Measurements from ENCODE around the gene IZUMO2.

IZUMO2 gene

GRCh38 chr19:50162988-50163387, at the start of gene IZUMO2:
Gene IZUMO2, minus strand, starts transcription at chr19:50163281. Its CDS starts 87 bp downstream, at chr19:50163194.
- peak within 1 kb of the TSS; percentile 12 for H3K9ac ChIP-seq (ENCODE audit: low read depth, low read length)
- H3K27me3 ChIP-seq (ENCODE audit: control insufficient read depth, insufficient read depth, low read length): no peaks in the 10 kb centered on the region
- H3K36me3 ChIP-seq (ENCODE audit: control insufficient read depth, insufficient read depth, low read length): no peaks in the 10 kb centered on the region
- peak within 1 kb of the TSS; percentile 50 for H3K4me3 ChIP-seq (ENCODE audit: low read depth, low read length)
- H3K9me3 ChIP-seq (ENCODE audit: control insufficient read depth, insufficient read depth, low read length): no peaks in the 10 kb centered on the region
- H3K4me1 ChIP-seq (ENCODE audit: control insufficient read depth, insufficient read depth, low read length): peaks cover 2% of the 10 kb centered on the region

GRCh38 chr19:50210425-50210824, 47.3 kb upstream of the IZUMO2 start:
- Histone ChIP-seq H3K36me3 (ENCODE audit: control insufficient read depth, insufficient read depth, low read length) (peaks cover under 1% of the 10 kb centered on the region), H3K27me3 (ENCODE audit: control insufficient read depth, insufficient read depth, low read length) (no peaks in the 10 kb centered on the region), H3K4me1 (ENCODE audit: control insufficient read depth, insufficient read depth, low read length) (no peaks in the 10 kb centered on the region), H3K4me3 (ENCODE audit: low read depth, low read length) (no peak overlapping the region), H3K9me3 (ENCODE audit: control insufficient read depth, insufficient read depth, low read length) (no peaks in the 10 kb centered on the region), H3K9ac (ENCODE audit: low read depth, low read length) (no peak overlapping the region)

GRCh38 chr19:50209131-50209530, 46.0 kb upstream of the IZUMO2 start:
- H3K27me3 ChIP-seq (ENCODE audit: control insufficient read depth, insufficient read depth, low read length): peaks cover 5% of the 10 kb centered on the region
- no peaks in the 10 kb centered on the region for H3K36me3 ChIP-seq (ENCODE audit: control insufficient read depth, insufficient read depth, low read length)
- no peaks in the 10 kb centered on the region for H3K9me3 ChIP-seq (ENCODE audit: control insufficient read depth, insufficient read depth, low read length)
- H3K9ac ChIP-seq (ENCODE audit: low read depth, low read length): no peak overlapping the region
- peaks cover 5% of the 10 kb centered on the region for H3K4me1 ChIP-seq (ENCODE audit: control insufficient read depth, insufficient read depth, low read length)
- no peak overlapping the region for H3K4me3 ChIP-seq (ENCODE audit: low read depth, low read length)

DNA sequence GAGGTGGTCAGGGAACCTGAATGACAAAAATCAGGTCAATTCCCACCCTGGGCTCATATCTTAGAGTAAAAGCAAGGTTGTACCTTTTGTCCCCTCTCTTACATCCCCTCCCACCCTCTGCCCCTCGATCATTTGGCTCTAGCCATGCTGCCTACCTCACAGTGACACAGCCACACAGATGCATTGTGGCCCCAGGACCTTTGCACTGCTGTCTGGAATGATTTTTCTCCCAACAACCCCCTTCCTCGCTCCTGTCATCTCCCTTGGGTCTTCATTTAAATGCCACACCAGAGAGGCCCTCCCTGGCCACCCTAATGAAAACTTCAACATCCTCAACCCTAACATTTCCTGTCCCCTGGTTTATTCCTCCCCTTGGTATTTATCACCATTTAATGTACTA, 44.6 kb upstream of the IZUMO2 start:
- Histone ChIP-seq H3K4me1 (ENCODE audit: control insufficient read depth, insufficient read depth, low read length) (peaks cover 6% of the 10 kb centered on the region), H3K9ac (ENCODE audit: low read depth, low read length) (no peak overlapping the region), H3K36me3 (ENCODE audit: control insufficient read depth, insufficient read depth, low read length) (no peaks in the 10 kb centered on the region), H3K9me3 (ENCODE audit: control insufficient read depth, insufficient read depth, low read length) (no peaks in the 10 kb centered on the region), H3K4me3 (ENCODE audit: low read depth, low read length) (no peak overlapping the region), H3K27me3 (ENCODE audit: control insufficient read depth, insufficient read depth, low read length) (peaks cover 7% of the 10 kb centered on the region)

DNA sequence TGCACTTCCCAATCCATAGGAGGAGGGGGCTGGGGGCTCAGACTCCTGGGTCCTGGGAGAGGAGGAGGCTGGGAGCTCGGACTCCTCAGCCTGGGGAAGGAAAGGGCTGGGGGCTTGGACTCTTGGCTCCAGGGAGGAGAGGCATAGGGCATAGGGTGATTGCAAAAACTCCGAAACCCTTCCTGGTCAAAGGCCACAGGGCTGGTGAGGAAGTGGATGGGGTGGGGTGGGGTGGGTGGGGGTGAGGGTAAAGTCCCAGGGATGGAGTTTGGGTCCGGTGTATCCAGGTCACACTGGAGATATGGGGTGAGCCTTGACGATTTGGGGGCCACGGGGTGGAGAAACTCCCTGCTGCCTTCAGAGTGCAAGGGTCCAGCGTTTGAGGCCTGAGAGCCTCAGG, 43.1 kb upstream of the IZUMO2 start:
- H3K9ac ChIP-seq (ENCODE audit: low read depth, low read length): no peak overlapping the region
- peak overlapping the region; percentile 70 for H3K4me3 ChIP-seq (ENCODE audit: low read depth, low read length)
- peaks cover 6% of the 10 kb centered on the region for H3K4me1 ChIP-seq (ENCODE audit: control insufficient read depth, insufficient read depth, low read length)
- no peaks in the 10 kb centered on the region for H3K36me3 ChIP-seq (ENCODE audit: control insufficient read depth, insufficient read depth, low read length)
- H3K9me3 ChIP-seq (ENCODE audit: control insufficient read depth, insufficient read depth, low read length): no peaks in the 10 kb centered on the region
- peaks cover 16% of the 10 kb centered on the region for H3K27me3 ChIP-seq (ENCODE audit: control insufficient read depth, insufficient read depth, low read length)

GRCh38 chr19:50205681-50206138, 42.6 kb upstream of the IZUMO2 start:
- H3K4me1 ChIP-seq (ENCODE audit: control insufficient read depth, insufficient read depth, low read length): peaks cover 6% of the 10 kb centered on the region
- no peak overlapping the region for H3K9ac ChIP-seq (ENCODE audit: low read depth, low read length)
- no peaks in the 10 kb centered on the region for H3K36me3 ChIP-seq (ENCODE audit: control insufficient read depth, insufficient read depth, low read length)
- peaks cover 21% of the 10 kb centered on the region for H3K27me3 ChIP-seq (ENCODE audit: control insufficient read depth, insufficient read depth, low read length)
- no peaks in the 10 kb centered on the region for H3K9me3 ChIP-seq (ENCODE audit: control insufficient read depth, insufficient read depth, low read length)
- H3K4me3 ChIP-seq (ENCODE audit: low read depth, low read length): peak overlapping the region; percentile 70

DNA sequence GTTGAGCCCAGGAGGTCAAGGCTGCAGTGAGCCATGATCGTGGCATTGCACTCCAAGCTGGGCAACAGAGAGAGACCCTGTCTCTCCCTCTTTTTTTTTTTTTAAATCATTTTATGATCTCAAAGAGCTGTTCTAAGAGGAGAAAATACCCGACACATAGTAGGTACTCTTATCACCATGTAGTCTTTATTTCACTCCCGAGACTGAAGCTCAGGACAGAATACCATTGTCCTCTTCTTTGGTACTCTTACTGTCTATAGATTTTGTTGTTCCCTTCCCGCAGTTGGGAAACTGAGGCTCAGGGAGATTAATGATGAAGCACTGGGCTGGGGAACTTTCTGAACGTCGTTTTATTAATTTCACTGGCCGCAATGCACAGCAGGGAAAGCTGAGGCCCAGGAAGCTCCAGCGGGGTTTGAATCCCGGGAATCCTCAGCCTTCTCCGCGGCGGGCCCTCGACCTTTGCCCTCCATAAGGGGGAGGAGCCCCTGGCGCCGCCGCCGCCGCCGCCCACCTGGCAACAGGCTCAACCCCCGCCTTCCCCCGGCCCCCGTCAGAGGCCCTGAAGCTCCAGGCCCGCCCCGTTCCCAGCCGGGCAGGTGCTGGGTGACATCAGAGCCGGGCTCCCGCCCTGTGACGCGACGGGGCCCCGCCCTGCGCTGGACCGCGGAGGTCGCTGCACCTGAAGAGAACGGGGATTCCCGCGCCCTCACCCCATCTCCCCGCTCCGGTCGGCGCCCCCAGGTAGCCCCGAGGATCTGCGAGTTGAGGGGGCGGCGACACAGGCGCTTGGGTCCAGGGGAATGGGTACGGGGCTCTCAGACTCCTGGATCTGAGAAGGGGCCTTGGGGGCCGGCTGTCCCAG, 42.0 kb upstream of the IZUMO2 start:
- H3K27me3 ChIP-seq (ENCODE audit: control insufficient read depth, insufficient read depth, low read length): peaks cover 22% of the 10 kb centered on the region
- H3K4me3 ChIP-seq (ENCODE audit: low read depth, low read length): peak overlapping the region; percentile 70
- no peaks in the 10 kb centered on the region for H3K36me3 ChIP-seq (ENCODE audit: control insufficient read depth, insufficient read depth, low read length)
- no peak overlapping the region for H3K9ac ChIP-seq (ENCODE audit: low read depth, low read length)
- H3K4me1 ChIP-seq (ENCODE audit: control insufficient read depth, insufficient read depth, low read length): peaks cover 6% of the 10 kb centered on the region
- no peaks in the 10 kb centered on the region for H3K9me3 ChIP-seq (ENCODE audit: control insufficient read depth, insufficient read depth, low read length)

- no peak overlapping the region for H3K9ac ChIP-seq (ENCODE audit: low read depth, low read length)
- no peaks in the 10 kb centered on the region for H3K36me3 ChIP-seq (ENCODE audit: control insufficient read depth, insufficient read depth, low read length)
- H3K4me1 ChIP-seq (ENCODE audit: control insufficient read depth, insufficient read depth, low read length): peaks cover 6% of the 10 kb centered on the region
- peaks cover 25% of the 10 kb centered on the region for H3K27me3 ChIP-seq (ENCODE audit: control insufficient read depth, insufficient read depth, low read length)
- peak overlapping the region; percentile 48 for H3K4me3 ChIP-seq (ENCODE audit: low read depth, low read length)
- H3K9me3 ChIP-seq (ENCODE audit: control insufficient read depth, insufficient read depth, low read length): no peaks in the 10 kb centered on the region
Measured at GRCh38 chr19:50204081-50204428, 41.0 kb upstream of the IZUMO2 start.

DNA sequence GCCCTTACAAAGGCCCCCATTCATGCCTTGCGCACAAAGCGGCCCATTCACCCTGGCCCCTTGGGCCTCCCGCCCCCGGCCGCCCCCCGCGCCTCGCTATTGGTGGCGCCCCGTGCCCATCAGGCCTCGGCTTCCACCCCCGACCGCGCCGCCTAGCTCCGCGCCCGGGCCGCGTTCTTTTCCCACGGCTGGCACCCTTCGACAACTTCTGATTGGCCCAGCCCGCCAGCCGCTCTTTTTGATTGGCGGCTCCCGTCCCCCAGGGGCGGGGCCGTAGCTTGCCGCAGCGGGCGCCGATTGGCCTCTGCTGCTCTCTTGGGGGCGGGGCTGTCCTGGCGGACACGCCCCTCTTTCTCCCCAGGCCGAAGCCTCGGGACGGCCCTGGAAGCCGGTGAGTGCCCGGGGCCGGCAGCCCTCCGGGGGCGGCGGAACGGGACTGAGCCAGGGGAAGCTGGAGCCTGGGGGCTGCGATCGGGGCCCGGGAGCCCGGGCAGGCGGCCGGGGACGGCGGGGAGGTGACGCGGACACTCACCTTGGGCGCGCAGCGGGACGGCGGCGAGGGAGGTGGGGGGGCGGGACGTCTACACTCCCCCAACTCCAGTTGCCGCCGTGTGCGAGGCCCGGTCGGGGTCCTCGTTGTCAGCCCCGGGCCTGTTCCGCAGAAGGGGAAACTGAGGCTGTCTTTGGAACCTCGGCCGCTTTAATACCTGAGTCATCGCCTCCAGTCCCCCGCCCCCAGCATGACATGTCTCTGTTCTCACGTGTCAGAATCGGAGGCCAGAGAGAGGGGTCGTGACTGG, 40.4 kb upstream of the IZUMO2 start, which contains the start of gene MYH14:
TSS of gene MYH14 (plus strand) at position 342 of the 800 bp plus-strand sequence. CDS start 6,744 bp downstream, outside the sequence.
- Histone ChIP-seq H3K9ac (ENCODE audit: low read depth, low read length) (no peak within 1 kb of the TSS), H3K4me1 (ENCODE audit: control insufficient read depth, insufficient read depth, low read length) (peaks cover 6% of the 10 kb centered on the region), H3K9me3 (ENCODE audit: control insufficient read depth, insufficient read depth, low read length) (no peaks in the 10 kb centered on the region), H3K36me3 (ENCODE audit: control insufficient read depth, insufficient read depth, low read length) (no peaks in the 10 kb centered on the region), H3K4me3 (ENCODE audit: low read depth, low read length) (peak within 1 kb of the TSS; percentile 48), H3K27me3 (ENCODE audit: control insufficient read depth, insufficient read depth, low read length) (peaks cover 25% of the 10 kb centered on the region)

- Histone ChIP-seq H3K27me3 (ENCODE audit: control insufficient read depth, insufficient read depth, low read length) (peaks cover 25% of the 10 kb centered on the region), H3K4me3 (ENCODE audit: low read depth, low read length) (peak overlapping the region; percentile 45), H3K9ac (ENCODE audit: low read depth, low read length) (no peak overlapping the region), H3K9me3 (ENCODE audit: control insufficient read depth, insufficient read depth, low read length) (no peaks in the 10 kb centered on the region), H3K36me3 (ENCODE audit: control insufficient read depth, insufficient read depth, low read length) (no peaks in the 10 kb centered on the region), H3K4me1 (ENCODE audit: control insufficient read depth, insufficient read depth, low read length) (peaks cover 6% of the 10 kb centered on the region)
Measured at GRCh38 chr19:50202962-50203280, 39.8 kb upstream of the IZUMO2 start.

DNA sequence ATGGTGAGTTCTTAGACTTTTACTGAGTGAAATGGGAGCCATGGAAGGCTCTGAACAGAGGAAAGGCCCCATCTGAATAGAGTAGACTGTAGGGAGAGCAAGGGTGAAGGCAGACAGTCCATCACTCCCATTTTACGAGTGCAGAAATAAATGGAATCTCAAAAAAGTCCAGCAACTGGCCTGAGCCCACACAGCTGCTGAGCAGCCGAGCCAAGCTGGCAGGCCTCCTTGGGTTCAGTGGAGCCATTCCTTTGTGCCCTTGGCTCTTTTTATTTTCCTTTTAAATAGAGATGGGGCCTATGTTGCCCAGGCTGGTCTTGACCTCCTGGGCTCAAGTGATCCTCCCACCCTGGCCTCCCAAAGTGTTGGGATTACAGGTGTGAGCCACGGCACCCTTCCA, 39.3 kb upstream of the IZUMO2 start:
- Histone ChIP-seq H3K9ac (ENCODE audit: low read depth, low read length) (no peak overlapping the region), H3K4me1 (ENCODE audit: control insufficient read depth, insufficient read depth, low read length) (peaks cover 6% of the 10 kb centered on the region), H3K36me3 (ENCODE audit: control insufficient read depth, insufficient read depth, low read length) (no peaks in the 10 kb centered on the region), H3K9me3 (ENCODE audit: control insufficient read depth, insufficient read depth, low read length) (no peaks in the 10 kb centered on the region), H3K27me3 (ENCODE audit: control insufficient read depth, insufficient read depth, low read length) (peaks cover 25% of the 10 kb centered on the region), H3K4me3 (ENCODE audit: low read depth, low read length) (no peak overlapping the region)

DNA sequence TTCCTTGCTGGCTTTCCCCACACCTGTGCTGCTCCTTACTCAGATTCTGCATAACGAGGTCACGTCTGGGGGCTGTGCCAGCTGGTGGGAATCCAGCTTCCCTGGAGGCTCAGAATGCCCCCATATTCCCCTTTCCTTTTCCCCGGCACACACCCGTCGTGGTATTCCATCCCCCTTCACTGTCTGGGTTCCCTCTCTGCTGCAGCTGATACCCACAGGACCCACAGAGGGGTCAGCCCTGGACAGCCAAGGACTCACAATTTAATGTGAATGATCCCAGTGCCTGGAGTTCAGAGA, 36.1 kb upstream of the IZUMO2 start:
- H3K9me3 ChIP-seq (ENCODE audit: control insufficient read depth, insufficient read depth, low read length): no peaks in the 10 kb centered on the region
- H3K9ac ChIP-seq (ENCODE audit: low read depth, low read length): no peak overlapping the region
- peaks cover 25% of the 10 kb centered on the region for H3K27me3 ChIP-seq (ENCODE audit: control insufficient read depth, insufficient read depth, low read length)
- H3K36me3 ChIP-seq (ENCODE audit: control insufficient read depth, insufficient read depth, low read length): no peaks in the 10 kb centered on the region
- no peak overlapping the region for H3K4me3 ChIP-seq (ENCODE audit: low read depth, low read length)
- H3K4me1 ChIP-seq (ENCODE audit: control insufficient read depth, insufficient read depth, low read length): peaks cover 2% of the 10 kb centered on the region
